ENCODE data around the gene TEX11.
"Not testable (repeated sequence)": the region's sequence is repeated elsewhere in the genome, so short reads cannot be mapped to it uniquely, and the experiment has no call there.

Gene TEX11

GRCh38 chrX:70577442-70577841, 331.1 kb downstream of the TEX11 start:
- no peaks in the 10 kb centered on the region for H3K4me1 ChIP-seq (ENCODE audit: control insufficient read depth, insufficient read depth, low read length)
- H3K4me3 ChIP-seq (ENCODE audit: low read depth, low read length): no peak overlapping the region
- H3K9me3 ChIP-seq (ENCODE audit: control insufficient read depth, insufficient read depth, low read depth, low read length): peaks cover 8% of the 10 kb centered on the region
- H3K27ac ChIP-seq (ENCODE audit: extremely low read depth, low read depth, low read length): no peak overlapping the region
- no peak for TF ChIP-seq ZNF776 (tag by site-specific recombination; IDR thresholded peaks at IDR 0.05; ENCODE audit: borderline replicate concordance)
- no peak for TF ChIP-seq ZNF274 (IDR thresholded peaks at IDR 0.05; ENCODE audit: low read length)
- TF ChIP-seq ZNF274 (tag by site-specific recombination; IDR thresholded peaks at IDR 0.05; ENCODE audit: borderline replicate concordance): no peak
- no peak for TF ChIP-seq ZNF426 (tag by site-specific recombination; IDR thresholded peaks at IDR 0.05)
- no peak for TF ChIP-seq ZNF266 (tag by site-specific recombination; IDR thresholded peaks at IDR 0.05; ENCODE audit: low read depth)
- TF ChIP-seq ZNF223 (tag by site-specific recombination; IDR thresholded peaks at IDR 0.05): no peak
- TF ChIP-seq ZNF510 (tag by site-specific recombination; IDR thresholded peaks at IDR 0.05; ENCODE audit: insufficient replicate concordance): peak; percentile 98
- H3K36me3 ChIP-seq (ENCODE audit: control insufficient read depth in 2 of 2, insufficient read depth in 1 of 2, low read length in 2 of 2): no peaks in the 10 kb centered on the region
- ChIA-PET CTCF (interaction anchor here (0.6 to 0.8 kb wide), 2 partner anchors 55 to 179 kb away, joined by 3 to 8 read pairs; no protein-coding TSS in a partner anchor), POLR2A (no interaction called here)

- H3K4me1 ChIP-seq (ENCODE audit: control insufficient read depth, insufficient read depth, low read length); H3K27ac ChIP-seq (ENCODE audit: extremely low read depth, low read depth, low read length); CTCF ChIA-PET; POLR2A ChIA-PET; H3K9me3 ChIP-seq (ENCODE audit: control insufficient read depth, insufficient read depth, low read depth, low read length); H3K36me3 ChIP-seq (ENCODE audit: control insufficient read depth in 2 of 2, insufficient read depth in 1 of 2, low read length in 2 of 2); H3K4me3 ChIP-seq (ENCODE audit: low read depth, low read length): not testable (repeated sequence)
Measured at GRCh38 chrX:70569922-70570576, 338.5 kb downstream of the TEX11 start.

- TF ChIP-seq ZNF398 (tag by site-specific recombination; IDR thresholded peaks at IDR 0.05) (no peak), ZNF266 (tag by site-specific recombination; IDR thresholded peaks at IDR 0.05; ENCODE audit: low read depth) (no peak), ZNF529 (tag by site-specific recombination; IDR thresholded peaks at IDR 0.05; ENCODE audit: insufficient replicate concordance) (no peak), BCL11B (tag by site-specific recombination; IDR thresholded peaks at IDR 0.05; ENCODE audit: low read depth) (no peak), ZNF560 (tag by site-specific recombination; IDR thresholded peaks at IDR 0.05; ENCODE audit: borderline replicate concordance) (no peak), ZBTB49 (tag by site-specific recombination; IDR thresholded peaks at IDR 0.05; ENCODE audit: low read depth) (no peak), ZNF391 (tag by site-specific recombination; IDR thresholded peaks at IDR 0.05; ENCODE audit: borderline replicate concordance, low read depth) (no peak), MEIS1 (CRISPR knock-in tag; IDR thresholded peaks at IDR 0.05; ENCODE audit: borderline replicate concordance) (no peak), ZBTB10 (tag by site-specific recombination; IDR thresholded peaks at IDR 0.05) (no peak), ZNF292 (tag by site-specific recombination; IDR thresholded peaks at IDR 0.05; ENCODE audit: borderline replicate concordance, low read depth) (no peak), ZNF2 (tag by site-specific recombination; IDR thresholded peaks at IDR 0.05) (no peak), SP7 (tag by site-specific recombination; IDR thresholded peaks at IDR 0.05) (no peak), OVOL3 (tag by site-specific recombination; IDR thresholded peaks at IDR 0.05) (no peak), ZNF610 (tag by site-specific recombination; IDR thresholded peaks at IDR 0.05; ENCODE audit: borderline replicate concordance) (no peak), ZNF19 (tag by site-specific recombination; IDR thresholded peaks at IDR 0.05; ENCODE audit: low read depth) (no peak), ZNF133 (tag by site-specific recombination; IDR thresholded peaks at IDR 0.05) (no peak)
- no peaks in the 10 kb centered on the region for H3K4me1 ChIP-seq (ENCODE audit: control insufficient read depth, insufficient read depth, low read length)
- H3K36me3 ChIP-seq (ENCODE audit: control insufficient read depth in 2 of 2, insufficient read depth in 1 of 2, low read length in 2 of 2): no peaks in the 10 kb centered on the region
- POLR2A ChIA-PET: no interaction called here
- H3K27ac ChIP-seq (ENCODE audit: extremely low read depth, low read depth, low read length): no peak overlapping the region
- H3K4me3 ChIP-seq (ENCODE audit: low read depth, low read length): no peak overlapping the region
- CTCF ChIA-PET: interaction anchor here (0.6 to 5.2 kb wide), 5 partner anchors 10 to 262 kb away, joined by 3 to 48 read pairs (median 4); partner anchors contain the start of gene GDPD2
- H3K9me3 ChIP-seq (ENCODE audit: control insufficient read depth, insufficient read depth, low read depth, low read length): no peaks in the 10 kb centered on the region; the same call in 1 of the 2 replicates
Measured at GRCh38 chrX:70554948-70555347, 353.6 kb downstream of the TEX11 start.
